ENCODE results near the gene ZNF226.
A peak's percentile ranks its signal among the peaks of the same experiment; 100 is the strongest.
"Not testable (repeated sequence)": the region's sequence is repeated elsewhere in the genome, so short reads cannot be mapped to it uniquely, and the experiment has no call there.

ZNF226 gene

DNA sequence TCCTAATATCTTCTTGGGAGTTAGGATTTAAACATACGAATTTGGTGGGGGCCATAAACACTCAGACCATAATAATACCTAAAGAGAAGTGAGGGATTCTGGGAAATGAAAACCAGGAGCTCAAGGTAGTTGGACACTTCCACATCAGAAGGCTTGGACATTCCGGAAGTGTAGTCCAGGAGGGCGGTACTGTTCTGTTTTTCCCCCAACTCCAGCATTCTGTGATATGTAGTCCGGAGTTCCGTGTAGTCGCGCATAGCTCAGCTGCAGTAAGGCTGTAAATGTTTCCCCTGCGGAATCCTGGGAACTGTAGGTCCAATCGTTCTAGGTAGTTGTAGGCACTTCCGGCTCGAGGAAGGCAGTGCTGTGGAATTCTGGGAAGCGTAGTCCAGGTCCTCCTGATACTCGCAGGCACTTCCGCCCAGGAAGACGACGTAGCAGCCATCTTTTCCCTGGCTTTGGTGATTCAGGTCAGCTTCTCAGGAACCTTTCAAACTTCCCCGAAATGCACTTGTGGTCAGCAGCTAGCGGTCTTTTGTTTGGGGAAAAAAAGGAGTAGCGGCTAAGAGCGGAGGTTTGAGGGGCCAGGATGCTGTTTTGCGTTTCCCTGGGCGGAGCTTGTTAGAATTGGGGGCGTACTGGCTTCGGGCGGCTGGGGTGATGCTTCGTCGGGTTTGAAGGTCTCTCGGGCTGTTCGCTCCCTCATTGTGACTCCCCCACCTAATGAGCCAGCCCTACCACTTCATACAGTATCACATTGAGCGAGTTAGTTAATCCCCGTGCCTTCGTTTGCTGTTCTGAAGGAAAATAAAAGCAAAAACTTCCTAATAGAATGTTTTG, at the start of gene ZNF226:
ZNF226 (plus strand) TSS at position 428 of the 840 bp plus-strand sequence. CDS start 4,981 bp downstream, outside the sequence.
- DNase-seq (ENCODE audit: low spot score): peak; percentile 78

DNA sequence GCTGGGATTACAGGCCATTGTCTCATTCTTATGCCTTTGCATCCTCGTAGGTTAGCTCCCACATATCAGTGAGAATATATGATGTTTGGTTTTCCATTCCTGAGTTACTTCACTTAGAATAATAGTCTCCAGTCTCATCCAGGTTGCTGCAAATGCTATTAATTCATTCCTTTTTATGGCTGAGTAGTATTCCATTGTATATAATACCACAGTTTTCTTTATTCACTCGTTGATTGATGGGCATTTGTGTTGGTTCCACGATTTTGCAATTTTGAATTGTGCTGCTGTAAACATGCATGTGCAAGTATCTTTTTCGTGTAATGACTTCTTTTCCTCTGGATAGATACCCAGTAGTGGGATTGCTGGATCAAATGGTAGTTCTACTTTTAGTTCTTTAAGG, 43.7 kb upstream of the ZNF226 start:
- DNase-seq (ENCODE audit: low spot score): not testable (repeated sequence)

DNA sequence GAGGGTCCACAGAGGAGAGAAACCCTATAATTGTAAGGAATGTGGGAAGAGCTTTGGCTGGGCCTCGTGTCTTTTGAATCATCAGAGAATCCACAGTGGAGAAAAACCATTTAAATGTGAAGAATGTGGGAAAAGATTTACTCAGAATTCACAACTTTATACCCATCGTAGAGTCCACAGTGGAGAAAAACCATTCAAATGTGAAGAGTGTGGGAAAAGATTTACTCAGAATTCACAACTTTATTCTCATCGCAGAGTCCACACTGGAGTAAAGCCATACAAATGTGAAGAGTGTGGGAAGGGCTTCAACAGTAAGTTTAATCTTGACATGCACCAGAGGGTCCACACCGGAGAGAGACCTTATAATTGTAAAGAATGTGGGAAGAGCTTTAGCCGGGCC, 32.9 kb upstream of the ZNF226 start:
- DNase-seq (ENCODE audit: low spot score): no peak

DNA sequence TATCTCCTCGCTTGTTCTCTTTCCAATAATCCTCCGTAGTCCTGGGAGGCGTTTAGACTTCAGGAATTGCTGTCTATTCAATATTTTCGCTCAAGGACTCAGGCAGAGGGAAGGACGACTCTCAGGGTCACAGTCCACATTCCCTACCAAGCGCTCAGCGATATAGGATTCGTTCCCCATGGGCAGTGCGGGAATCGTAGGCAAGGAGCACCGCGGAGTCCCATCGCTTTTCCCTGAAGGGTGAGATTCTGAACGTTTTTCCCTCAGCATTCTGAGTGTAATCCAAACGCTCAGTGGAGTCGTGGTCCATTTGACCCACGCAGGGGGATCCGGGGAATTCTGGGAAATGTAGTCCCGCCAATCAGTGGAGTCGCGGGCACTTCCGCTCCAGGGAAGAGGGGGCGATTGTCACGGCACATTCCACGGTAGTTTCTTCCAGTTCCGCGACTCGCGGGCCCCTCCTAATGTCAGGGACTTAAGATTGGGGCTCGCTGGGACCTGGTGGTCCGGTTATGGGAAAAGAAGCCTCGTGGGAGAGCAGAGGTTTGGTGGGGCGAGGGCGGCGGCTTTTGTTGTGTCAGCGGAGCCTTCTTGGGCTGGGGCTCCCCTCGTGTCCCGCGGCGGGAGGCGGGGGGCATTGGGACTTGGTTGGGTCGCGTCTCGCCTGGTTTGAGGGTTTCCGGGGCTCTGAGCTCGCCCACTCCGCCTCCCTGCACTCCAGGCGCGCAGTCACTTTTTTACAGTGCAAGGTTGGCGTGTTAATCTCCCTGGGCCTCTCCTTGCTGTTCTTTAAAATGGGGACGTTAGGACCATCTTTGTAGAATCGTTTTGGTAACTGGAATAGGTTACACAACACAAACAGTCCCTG, 23.5 kb upstream of the ZNF226 start, which contains the start of gene ZNF234:
ZNF234 (plus strand) TSS at position 364 of the 868 bp plus-strand sequence. CDS start 3,079 bp downstream, outside the sequence.
- peak; percentile 86 for DNase-seq (ENCODE audit: low spot score)

DNA sequence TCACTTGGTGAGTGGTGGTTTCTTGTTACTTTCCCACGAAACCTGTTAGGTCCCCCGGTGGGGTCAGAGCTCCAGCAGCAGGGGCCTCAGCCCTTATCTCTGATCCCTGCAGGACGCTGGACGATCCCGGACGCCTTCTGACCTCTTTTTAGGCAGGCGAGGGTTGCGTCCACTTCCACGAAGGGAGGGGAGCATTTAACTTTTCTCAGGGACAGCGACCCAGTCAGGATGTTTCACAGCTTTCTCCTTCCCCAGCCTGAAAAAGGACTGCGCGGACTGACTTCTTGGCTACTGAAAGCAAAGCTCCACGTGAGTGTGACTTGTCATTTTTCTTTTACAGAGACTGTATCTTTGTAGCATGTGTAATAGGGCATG, 22.9 kb upstream of the ZNF226 start:
- DNase-seq (ENCODE audit: low spot score): no peak

DNA sequence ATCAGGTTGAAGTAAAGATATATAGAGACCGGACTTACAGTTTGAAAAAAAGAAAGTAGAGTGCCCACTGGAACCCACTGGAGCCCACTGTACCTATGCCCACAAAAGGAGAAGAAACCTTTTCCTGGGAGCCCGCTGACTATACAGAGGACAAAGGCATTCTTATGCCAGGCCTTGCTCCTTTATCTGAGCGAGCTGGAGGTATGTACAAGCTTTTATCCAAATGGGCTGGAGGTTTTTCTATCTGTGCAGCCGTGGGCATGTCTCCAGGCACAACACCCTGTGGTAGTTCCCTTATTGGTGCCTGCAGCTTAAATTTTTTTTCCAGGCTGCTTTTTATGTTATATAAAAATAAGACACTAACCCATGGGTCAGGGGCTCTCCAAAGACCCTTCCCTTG, 15.1 kb upstream of the ZNF226 start:
- DNase-seq (ENCODE audit: low spot score): no peak

DNA sequence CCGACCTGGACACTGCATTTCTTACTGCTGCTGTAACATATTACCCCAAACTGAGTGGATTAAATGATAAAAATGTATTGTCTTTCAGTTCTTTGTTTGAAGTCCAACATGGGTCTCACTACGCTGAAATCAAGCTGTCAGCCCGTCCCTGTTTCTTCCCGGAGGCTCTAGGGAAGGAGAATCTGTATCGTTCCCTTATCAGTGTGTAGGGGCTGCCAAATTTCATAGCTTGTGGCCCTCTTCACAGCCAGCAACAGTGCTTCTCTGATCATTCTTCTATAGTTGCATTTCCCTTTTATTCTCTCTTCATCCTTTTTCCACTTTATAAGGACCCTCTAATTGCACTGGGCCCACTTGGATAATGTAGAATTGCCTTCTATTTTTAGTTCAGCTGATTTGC, 13.4 kb upstream of the ZNF226 start:
- no peak for DNase-seq (ENCODE audit: low spot score)

DNA sequence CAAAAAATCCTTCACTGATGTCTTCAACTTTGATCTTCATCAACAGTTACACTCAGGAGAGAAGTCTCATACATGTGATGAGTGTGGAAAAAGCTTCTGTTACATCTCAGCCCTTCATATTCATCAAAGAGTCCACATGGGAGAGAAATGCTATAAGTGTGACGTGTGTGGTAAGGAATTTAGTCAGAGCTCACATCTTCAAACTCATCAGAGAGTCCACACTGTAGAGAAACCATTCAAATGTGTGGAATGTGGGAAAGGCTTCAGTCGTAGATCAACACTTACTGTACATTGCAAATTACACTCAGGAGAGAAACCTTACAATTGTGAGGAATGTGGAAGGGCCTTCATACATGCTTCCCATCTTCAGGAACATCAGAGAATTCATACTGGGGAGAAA, 8.4 kb upstream of the ZNF226 start:
- no peak for DNase-seq (ENCODE audit: low spot score)

DNA sequence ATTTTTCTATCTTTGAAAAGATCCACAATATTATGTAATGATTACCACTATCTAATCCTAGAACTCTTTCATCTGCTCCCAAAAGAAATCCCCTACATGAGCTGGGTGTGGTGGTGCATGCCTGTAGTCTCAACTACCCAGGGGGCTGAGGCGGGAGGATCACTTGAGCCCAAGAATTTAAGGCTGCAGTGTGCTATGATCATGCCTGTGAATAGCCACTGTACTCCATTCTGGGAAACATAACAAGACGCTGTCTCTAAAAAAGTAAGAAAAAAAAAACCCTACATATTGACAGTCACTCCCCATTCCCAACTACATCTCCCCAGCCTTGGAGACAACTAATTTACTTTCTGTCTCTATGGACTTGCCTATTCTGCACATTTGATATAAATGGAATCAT, 1.1 kb upstream of the ZNF226 start:
- DNase-seq (ENCODE audit: low spot score): no peak

DNA sequence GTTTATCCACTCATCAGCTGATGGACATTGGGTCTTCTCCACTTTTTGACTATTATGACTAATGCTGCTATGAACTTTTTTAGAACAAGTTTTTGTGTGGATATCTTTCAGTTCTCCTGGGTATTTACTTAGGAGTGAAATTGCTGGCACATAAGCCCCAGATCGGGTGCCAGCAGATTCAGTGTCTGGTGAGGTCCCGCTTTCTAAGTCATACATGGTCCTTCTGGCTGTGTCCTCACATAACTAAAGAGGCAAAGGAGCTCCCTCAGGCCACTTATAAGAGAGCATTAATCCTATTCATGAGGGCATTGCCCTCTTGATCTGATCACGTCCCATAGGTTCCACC, 600 bp upstream of the ZNF226 start:
- DNase-seq (ENCODE audit: low spot score): no peak

DNA sequence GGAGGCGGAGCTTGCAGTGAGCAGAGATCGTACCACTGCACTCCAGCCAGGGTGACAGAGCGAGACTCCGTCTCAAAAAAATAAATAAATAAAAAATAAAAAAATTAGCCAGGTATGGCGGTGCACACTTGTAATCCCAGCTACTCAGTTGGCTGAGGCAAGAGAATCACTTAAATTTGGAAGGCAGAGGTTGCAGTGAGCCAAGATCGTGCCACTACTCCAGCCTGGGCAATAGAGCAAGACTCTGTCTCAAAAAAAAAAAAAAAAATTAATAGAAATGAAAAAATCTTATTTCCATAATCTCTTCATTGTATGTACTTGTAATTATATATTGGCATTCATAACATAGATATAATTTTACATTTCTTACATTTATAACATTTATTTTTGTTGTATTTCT, 5.8 kb downstream of the ZNF226 start:
- DNase-seq (ENCODE audit: low spot score): not testable (repeated sequence)

DNA sequence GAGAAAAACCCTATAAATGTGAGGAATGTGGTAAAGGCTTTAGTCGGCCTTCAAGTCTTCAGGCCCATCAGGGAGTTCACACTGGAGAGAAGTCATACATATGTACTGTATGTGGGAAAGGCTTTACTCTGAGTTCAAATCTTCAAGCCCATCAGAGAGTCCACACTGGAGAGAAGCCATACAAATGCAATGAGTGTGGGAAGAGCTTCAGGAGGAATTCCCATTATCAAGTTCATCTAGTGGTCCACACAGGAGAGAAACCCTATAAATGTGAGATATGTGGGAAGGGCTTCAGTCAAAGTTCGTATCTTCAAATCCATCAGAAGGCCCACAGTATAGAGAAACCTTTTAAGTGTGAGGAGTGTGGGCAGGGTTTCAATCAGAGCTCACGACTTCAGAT, 11.7 kb downstream of the ZNF226 start:
- no peak for DNase-seq (ENCODE audit: low spot score)

DNA sequence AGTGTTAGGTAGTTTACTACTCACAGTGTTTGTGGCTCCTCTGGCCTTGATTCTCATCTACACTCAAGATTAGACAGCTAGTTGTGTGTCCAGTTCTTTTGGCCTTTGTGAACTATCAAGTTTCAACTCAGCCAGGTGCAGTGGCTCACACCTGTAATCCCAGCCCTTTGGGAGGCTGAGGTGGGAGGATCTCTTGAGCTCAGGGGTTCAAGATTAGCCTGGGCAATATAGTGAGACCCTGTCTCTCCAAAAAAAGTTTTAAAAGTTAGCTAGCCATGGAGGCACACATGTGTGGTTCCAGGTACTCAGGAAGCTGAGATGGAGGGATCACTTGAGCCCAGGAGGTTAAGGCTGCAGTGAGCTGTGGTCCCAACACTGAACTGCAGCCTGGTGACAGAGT, 16.1 kb downstream of the ZNF226 start:
- no peak for DNase-seq (ENCODE audit: low spot score)

DNA sequence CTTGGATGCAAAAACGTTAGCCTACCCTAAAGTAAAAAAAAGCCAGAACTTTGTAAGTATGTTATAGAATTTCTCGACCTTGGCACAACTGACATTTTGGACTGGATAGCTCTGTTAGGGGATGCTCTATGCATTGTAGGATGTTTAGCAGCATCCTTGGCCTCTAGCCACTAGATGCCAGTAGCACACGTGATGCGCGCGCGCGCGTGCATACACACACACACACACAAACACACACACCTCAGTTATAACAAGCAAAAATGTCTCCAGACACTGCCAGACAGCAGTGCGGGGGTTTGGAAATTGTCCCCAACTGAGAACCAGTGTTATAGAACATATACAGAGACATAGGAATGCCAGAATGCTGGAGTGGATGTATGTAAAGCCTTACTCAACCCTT, 17.2 kb downstream of the ZNF226 start:
- DNase-seq (ENCODE audit: low spot score): no peak

DNA sequence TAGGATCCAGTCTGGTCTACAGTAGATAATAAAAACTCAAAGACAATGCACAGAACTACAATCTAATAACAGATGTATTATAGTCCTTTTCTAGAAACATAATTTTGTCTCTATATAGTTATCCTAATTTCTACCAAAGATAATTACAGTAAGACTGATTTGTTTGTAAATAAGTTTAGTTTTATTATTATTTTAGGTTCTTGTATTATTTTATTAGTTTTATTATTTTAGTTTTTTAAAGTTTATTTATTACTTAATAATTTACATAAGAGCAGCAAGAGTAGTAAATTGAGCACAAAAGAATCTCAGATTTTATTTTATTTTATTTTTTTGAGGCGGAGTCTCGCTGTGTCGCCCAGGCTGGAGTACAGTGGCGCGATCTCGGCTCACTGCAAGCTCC, 25.1 kb downstream of the ZNF226 start:
- DNase-seq (ENCODE audit: low spot score): no peak

DNA sequence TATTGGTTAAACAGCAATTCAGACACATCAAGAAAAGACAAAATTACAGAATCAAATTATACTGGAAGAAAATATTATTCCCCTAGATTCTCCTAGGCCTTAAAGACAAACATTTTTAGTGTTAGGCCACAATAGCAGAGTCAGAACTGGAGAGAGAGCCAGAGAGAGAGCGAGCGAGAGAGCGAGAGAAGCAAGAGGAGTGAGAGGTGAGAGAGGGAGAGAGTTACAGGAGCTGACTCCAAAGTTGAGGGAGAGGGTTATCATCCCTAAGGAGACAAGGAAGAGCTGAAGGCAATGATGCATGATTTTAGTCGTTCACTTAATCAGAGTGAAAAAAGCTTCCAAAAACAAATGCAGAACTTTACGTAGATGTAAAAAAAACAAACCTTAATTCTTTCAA, 27.2 kb downstream of the ZNF226 start:
- no peak for DNase-seq (ENCODE audit: low spot score)

DNA sequence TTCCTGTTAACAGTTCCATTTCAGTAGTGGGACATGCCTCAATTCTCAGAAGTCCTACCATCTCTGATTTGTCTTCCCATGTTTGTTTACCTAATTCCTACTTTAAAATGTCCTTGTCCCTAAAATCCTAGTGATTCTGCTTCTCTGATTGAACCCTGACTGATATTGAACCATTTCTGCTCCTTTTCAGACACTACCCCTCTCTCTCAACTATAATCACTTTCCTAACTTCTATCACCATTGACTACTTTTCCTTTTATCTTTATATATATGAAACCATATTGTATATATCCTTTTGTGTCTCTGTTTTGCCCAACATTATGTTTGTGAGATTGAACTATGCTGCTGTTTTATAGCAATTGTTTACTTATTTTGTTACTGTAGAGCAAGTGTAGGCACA, 31.9 kb downstream of the ZNF226 start:
- no peak for DNase-seq (ENCODE audit: low spot score)

DNA sequence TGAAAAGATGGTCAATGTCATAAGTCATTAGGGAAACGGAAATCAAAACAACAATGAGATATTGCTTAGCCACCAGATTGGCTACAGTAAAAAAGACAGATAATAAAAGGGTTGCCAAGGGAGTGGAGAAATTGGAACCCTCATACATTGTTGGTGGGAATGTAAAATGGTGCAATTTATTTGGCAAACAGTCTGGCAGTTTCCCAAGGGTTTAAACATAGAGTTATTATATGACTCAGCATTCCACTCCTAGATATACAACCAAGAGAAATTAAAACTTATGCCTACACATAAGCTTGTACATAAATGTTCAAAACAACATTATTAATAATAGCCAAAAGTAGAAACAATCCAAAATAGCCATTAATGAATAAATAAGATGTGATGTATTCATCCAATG, 37.6 kb downstream of the ZNF226 start:
- DNase-seq (ENCODE audit: low spot score): no peak

DNA sequence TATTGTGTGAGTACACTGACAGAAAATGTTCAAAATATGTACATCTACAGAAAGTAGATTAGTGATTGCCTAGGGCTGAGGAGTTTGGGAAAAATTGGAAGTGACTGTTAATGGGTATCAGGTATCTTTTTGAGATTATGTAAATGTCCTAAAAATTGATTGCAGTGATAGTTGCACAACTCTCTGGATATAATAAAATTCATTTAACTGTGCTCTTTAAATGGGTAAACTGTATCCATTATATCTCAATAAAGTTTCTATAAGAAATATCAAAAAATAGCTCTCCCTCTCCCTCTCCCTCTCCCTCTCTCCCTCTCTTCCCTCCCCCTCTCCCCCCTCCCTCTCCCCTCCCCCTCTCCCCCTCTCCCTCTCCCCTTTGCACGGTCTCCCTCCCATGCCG, 38.1 kb downstream of the ZNF226 start:
- DNase-seq (ENCODE audit: low spot score): no peak

DNA sequence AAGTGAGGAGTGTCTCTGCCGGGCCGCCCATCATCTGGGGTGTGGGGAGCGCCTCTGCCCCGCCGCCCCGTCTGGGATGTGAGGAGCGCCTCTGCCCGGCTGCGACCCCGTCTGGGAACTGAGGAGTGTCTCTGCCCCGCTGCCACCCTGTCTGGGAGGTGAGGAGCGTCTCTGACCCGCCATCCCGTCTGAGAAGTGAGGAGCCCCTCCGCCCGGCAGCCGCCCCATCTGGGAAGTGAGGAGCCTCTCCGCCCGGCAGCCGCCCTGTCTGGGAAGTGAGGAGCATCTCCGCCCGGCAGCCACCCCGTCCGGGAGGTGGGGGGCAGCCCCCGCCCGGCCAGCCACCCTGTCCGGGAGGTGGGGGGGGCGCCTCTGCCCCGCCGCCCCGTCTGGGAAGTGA, 39.0 kb downstream of the ZNF226 start:
- DNase-seq (ENCODE audit: low spot score): not testable (repeated sequence)

DNA sequence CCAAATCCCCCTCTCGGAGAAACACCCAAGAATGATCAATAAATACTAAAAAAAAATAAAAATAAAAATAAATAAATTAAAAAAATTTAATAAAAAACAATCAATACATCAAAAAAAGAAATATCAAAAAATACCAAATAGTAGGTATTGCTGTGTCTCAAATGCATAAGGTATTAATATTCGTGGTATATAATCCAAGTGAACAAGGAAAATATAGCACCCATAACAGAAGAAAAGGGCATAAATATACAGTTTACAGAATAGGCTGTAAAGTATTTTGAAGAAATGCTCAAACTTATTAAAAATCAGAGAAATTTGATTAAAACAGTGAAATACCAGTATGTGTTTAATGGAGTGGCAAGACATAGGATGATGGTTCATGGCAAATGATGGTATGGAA, 39.9 kb downstream of the ZNF226 start:
- DNase-seq (ENCODE audit: low spot score): no peak

DNA sequence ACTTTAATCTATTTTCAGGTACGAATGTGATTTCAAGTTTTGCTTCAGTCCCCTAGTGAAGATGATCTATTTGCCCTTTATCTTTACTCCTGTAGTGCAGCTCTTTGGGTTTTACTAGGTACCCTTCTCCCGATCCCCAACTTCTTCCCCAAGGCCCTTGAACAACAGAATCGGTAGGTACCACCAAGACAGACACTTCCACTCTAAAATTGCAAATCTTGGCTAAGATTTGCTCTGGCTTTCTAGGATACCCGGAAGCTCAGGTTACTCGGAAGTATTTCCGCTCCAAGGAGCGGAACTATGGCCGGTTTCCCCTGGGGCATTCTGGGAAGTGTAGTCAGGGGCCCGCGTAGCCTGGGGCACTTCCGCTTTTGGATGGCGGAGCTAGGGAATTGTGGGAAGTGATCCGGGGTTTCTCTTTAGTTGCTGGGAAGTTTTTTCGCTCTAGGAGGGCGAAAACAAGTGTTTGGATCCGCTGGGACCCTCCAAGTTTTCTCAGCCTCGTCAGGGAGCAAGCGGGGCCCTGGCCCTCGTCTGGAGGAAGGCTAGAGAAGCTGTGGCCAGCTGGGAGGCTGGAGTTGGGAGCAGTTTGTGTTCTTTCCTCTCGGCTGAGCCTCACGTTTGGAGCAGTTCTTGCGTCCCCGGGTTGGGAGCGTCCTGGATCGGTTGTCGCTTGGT, 42.4 kb downstream of the ZNF226 start:
- DNase-seq (ENCODE audit: low spot score): peak; percentile 84
